Gastrocnemius medialis (tissue), 4 donors: ENCODE data around the gene PARD3. TPM values are rescaled to one million over a fixed set of nuclear protein-coding genes. Genes with fewer than 3 reads are reported as not detected.

Experiments used
- ATAC-seq, 2 donors: fragments of 150-250 bp; one replicate each; pipeline ENCODE4 v1.9.1; 2016
- DNase-seq, 2 donors: peaks; one replicate each; pipeline ENCODE4 v3.0.0-alpha.2; 2019
- H3K27ac ChIP-seq, 4 donors: fragments of 200-600 bp; sonication (generic); 1 replicate in 1 of 4; 2 replicates in 3 of 4; pipeline ENCODE4 v1.5.1; 2016 to 2018; ENCODE audit warnings: mild to moderate bottlenecking in 2 of 4, moderate library complexity in 1 of 4
- H3K27me3 ChIP-seq, 3 donors: fragments of 200-600 bp; sonication (generic) in 2 of 3; 1 replicate in 1 of 3; 2 replicates in 2 of 3; pipeline versions ENCODE4 v1.5.1 to v1.6.0; 2016 to 2019; ENCODE audit warnings: mild to moderate bottlenecking in 1 of 3, moderate library complexity in 1 of 3
- H3K36me3 ChIP-seq, 2 donors: fragments of 200-600 bp; sonication (generic) in 1 of 2; one replicate each; pipeline ENCODE4 v1.5.1; 2017 to 2018
- H3K4me1 ChIP-seq, 2 donors: fragments of 200-600 bp; sonication (generic) in 1 of 2; one replicate each; pipeline ENCODE4 v1.5.1; 2016 to 2017; ENCODE audit warnings: mild to moderate bottlenecking in 2 of 2
- H3K4me3 ChIP-seq, 4 donors: fragments of 200-600 bp; sonication (generic) in 3 of 4; 1 replicate in 1 of 4; 2 replicates in 3 of 4; pipeline ENCODE4 v1.5.1; 2016 to 2019; ENCODE audit warnings: mild to moderate bottlenecking in 2 of 4
- H3K9me3 ChIP-seq, 3 donors: fragments of 200-600 bp; sonication (generic) in 2 of 3; 1 replicate in 1 of 3; 2 replicates in 2 of 3; pipeline ENCODE4 v1.5.1; 2016 to 2019
- CTCF ChIP-seq, 5 experiments: fragments of 450-650 bp in 3 of 5; fragments of 200-600 bp in 2 of 5; sonication (generic) in 2 of 5; IDR thresholded peaks in 4 of 5; conservative IDR thresholded peaks in 1 of 5; 1 replicate in 4 of 5; 2 replicates in 1 of 5; pipeline ENCODE4 v1.5.1; 2016 to 2019; ENCODE audit warnings: antibody characterized with exemption in 5 of 5, mild to moderate bottlenecking in 3 of 5, moderate library complexity in 3 of 5
- POLR2A ChIP-seq, 2 donors: fragments of 450-650 bp; IDR thresholded peaks; one replicate each; pipeline ENCODE4 v1.6.1; 2017; ENCODE audit warnings: antibody characterized with exemption in 2 of 2, mild to moderate bottlenecking in 2 of 2, moderate library complexity in 2 of 2
- in situ Hi-C, 4 donors: fragments of 200-750 bp; cut with MboI; loops; one replicate each; pipeline versions ENCODE4 v1.15.0 to v1.8.0; 2017; ENCODE audit warnings: low sequenced_read_pairs in 4 of 4
- intact Hi-C: fragments of 100-400 bp; cut with DNase I; formaldehyde crosslinking; loops from one replicate; pipeline ENCODE4 v1.15.1; 2023; ENCODE audit warnings: low total_unique reads
- total RNA-seq, 4 donors: library from RNA; depleted of rRNA; stranded (reverse); fragments of >200 nt; gene quantifications; one replicate each; pipeline versions ENCODE4 v1.1.0 to v1.2.3, GENCODE V29; 2016

The PARD3 gene
- total RNA-seq, 4 donors from 2014 or later, result 64.6 to 75.8 (median 68.3) TPM

DNA sequence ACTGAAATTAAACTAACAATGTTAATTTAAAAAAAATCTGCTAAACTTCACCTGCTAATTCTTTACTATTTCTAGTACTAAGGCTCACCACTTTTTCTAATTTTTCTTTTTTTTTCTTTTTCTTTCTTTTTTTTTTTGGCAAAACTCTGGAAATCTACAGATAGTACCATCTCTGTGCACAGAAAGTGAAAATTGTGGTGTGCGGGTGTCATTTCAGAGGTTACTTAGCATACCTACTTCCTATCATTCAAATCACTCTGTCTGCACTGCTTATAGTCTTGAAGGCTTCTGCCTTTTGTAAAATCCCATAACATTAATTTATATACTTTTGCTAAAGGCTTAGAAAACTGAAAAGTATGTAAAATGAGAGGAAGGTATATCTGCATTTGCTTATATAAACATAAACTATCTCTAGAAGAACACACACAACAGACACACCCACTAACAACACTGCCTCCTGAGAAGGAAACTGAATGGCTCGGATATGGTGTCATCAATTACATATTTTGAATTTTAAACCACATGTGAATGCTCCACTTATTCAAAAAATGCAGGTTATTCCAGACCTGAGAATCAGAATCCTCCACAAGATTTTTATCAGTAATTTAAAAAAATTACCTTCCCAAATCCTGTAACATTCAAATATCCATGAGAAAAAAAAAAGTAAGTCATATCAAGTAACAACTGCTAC lies 229.5 kb downstream of the PARD3 start:
- Histone ChIP-seq H3K4me3 (no peak overlapping the region), H3K27me3 (no peaks in the 10 kb centered on the region), H3K27ac (no peak overlapping the region), H3K9me3 (no peaks in the 10 kb centered on the region), H3K4me1 (peaks cover 17 to 28% of the 10 kb centered on the region in 2 donors), H3K36me3 (no peaks in the 10 kb centered on the region)
- DNase-seq (no peak), ATAC-seq (no peak)
- in situ Hi-C loops, result no loop called here
- TF ChIP-seq POLR2A (IDR thresholded peaks at IDR 0.05), result no peak
- no peak for TF ChIP-seq CTCF (IDR thresholded peaks at IDR 0.05 in 4 of 5, conservative IDR thresholded peaks at IDR 0.05 in 1 of 5)
- intact Hi-C loops, result no loop called here

- H3K4me1 ChIP-seq, result peaks cover 23 to 35% of the 10 kb centered on the region in 2 donors
Measured at GRCh38 chr10:34584164-34584563, 230.9 kb downstream of the PARD3 start.

GRCh38 chr10:34581801-34582532 lies 233.1 kb downstream of the PARD3 start:
- no peak overlapping the region for H3K4me3 ChIP-seq
- ATAC-seq, result no peak
- no peaks in the 10 kb centered on the region for H3K9me3 ChIP-seq
- DNase-seq, result no peak
- H3K36me3 ChIP-seq, result no peaks in the 10 kb centered on the region
- intact Hi-C loops (no loop called here), in situ Hi-C loops (no loop called here)
- no peaks in the 10 kb centered on the region for H3K27me3 ChIP-seq
- peaks cover 24 to 39% of the 10 kb centered on the region in 2 donors for H3K4me1 ChIP-seq
- H3K27ac ChIP-seq, result no peak overlapping the region
- TF ChIP-seq CTCF (IDR thresholded peaks at IDR 0.05 in 4 of 5, conservative IDR thresholded peaks at IDR 0.05 in 1 of 5) (no peak), POLR2A (IDR thresholded peaks at IDR 0.05) (no peak)

More at GRCh38 chr10:34584164-34584563, 230.9 kb downstream of the PARD3 start:
- ATAC-seq (peak; percentile 71 to 88), DNase-seq (no peak)
- no peak overlapping the region for H3K4me3 ChIP-seq
- H3K27me3 ChIP-seq, result no peaks in the 10 kb centered on the region
- peak overlapping the region in 3 of 4 donors; percentile 8 to 39 (median 18) for H3K27ac ChIP-seq
- H3K36me3 ChIP-seq, result no peaks in the 10 kb centered on the region
- no peaks in the 10 kb centered on the region for H3K9me3 ChIP-seq
- in situ Hi-C loops (no loop called here), intact Hi-C loops (no loop called here)
- TF ChIP-seq CTCF (IDR thresholded peaks at IDR 0.05 in 4 of 5, conservative IDR thresholded peaks at IDR 0.05 in 1 of 5) (no peak), POLR2A (IDR thresholded peaks at IDR 0.05) (no peak)

GRCh38 chr10:34580643-34581042 lies 234.5 kb downstream of the PARD3 start:
- Histone ChIP-seq H3K27me3 (no peaks in the 10 kb centered on the region), H3K27ac (no peak overlapping the region), H3K4me3 (no peak overlapping the region), H3K4me1 (peaks cover 35 to 51% of the 10 kb centered on the region in 2 donors), H3K9me3 (no peaks in the 10 kb centered on the region), H3K36me3 (no peaks in the 10 kb centered on the region)
- DNase-seq (no peak), ATAC-seq (peak in 1 of 2 donors; percentile 61)
- in situ Hi-C loops (no loop called here), intact Hi-C loops (no loop called here)
- TF ChIP-seq CTCF (IDR thresholded peaks at IDR 0.05 in 4 of 5, conservative IDR thresholded peaks at IDR 0.05 in 1 of 5) (no peak), POLR2A (IDR thresholded peaks at IDR 0.05) (no peak)
